ENCODE results near the gene DLGAP4. TPM values are rescaled to one million over a fixed set of nuclear protein-coding genes. Genes with fewer than 3 reads are reported as not detected.

DLGAP4 gene
- total and polyA plus RNA-seq, 2 of the 8 experiments (the other 6 are each of a cell fraction or from before 2014, with no cell fraction given): 41.2 to 57.2 TPM

GRCh38 chr20:36284751-36285150, 21.4 kb upstream of the DLGAP4 start:
- Histone ChIP-seq H2BK5ac (ENCODE audit: low read depth, low read length) (no peak overlapping the region), H3K27me3 (replicated peaks in 1 of 4; ENCODE audit: control insufficient read depth in 3 of 4, extremely low read depth in 1 of 4, insufficient read depth in 3 of 4, low read length in 3 of 4) (no peaks in the 10 kb centered on the region), H3K4ac (replicated peaks; ENCODE audit: insufficient read length, low read depth, low read length) (no peak overlapping the region), H3K27ac (ENCODE audit: low read depth, low read length) (no peak overlapping the region), H3K9me3 (ENCODE audit: insufficient read depth in 2 of 2, low read depth in 1 of 2, low read length in 1 of 2) (no peaks in the 10 kb centered on the region), H2BK120ac (replicated peaks; ENCODE audit: low read depth, low read length) (no peak overlapping the region), H2BK20ac (ENCODE audit: low read length) (no peak overlapping the region), H3K23me2 (ENCODE audit: low read depth, low read length) (peaks cover 4% of the 10 kb centered on the region; the same call in 1 of the 2 replicates), H3K4me1 (replicated peaks in 1 of 4; ENCODE audit: control insufficient read depth in 3 of 4, insufficient read depth in 4 of 4, low read length in 3 of 4) (no peaks in the 10 kb centered on the region), H2BK15ac (ENCODE audit: low read length) (no peak overlapping the region), H4K8ac (ENCODE audit: extremely low read depth, insufficient read depth, low read length) (no peak overlapping the region), H3K9ac (replicated peaks in 1 of 4; ENCODE audit: extremely low read depth in 1 of 4, low read depth in 3 of 4, low read length in 3 of 4) (no peak overlapping the region), H4K5ac (ENCODE audit: insufficient read length, low read depth, low read length) (no peak overlapping the region), H3K18ac (ENCODE audit: extremely low read depth, low read length) (no peak overlapping the region), H2BK12ac (ENCODE audit: low read depth, low read length) (no peak overlapping the region), H2AFZ (ENCODE audit: low read length) (no peak overlapping the region), H3K14ac (ENCODE audit: insufficient read length) (no peak overlapping the region), H4K20me1 (replicated peaks in 1 of 2; ENCODE audit: control insufficient read depth in 1 of 2, insufficient read depth in 2 of 2, low read length in 2 of 2) (peaks cover 0 to 5% of the 10 kb centered on the region in 2 experiments), H3K4me3 (ENCODE audit: extremely low read depth in 1 of 4, insufficient read depth in 2 of 4, low read depth in 3 of 4, low read length in 4 of 4) (no peak overlapping the region), H3K79me1 (ENCODE audit: low read depth, low read length) (no peaks in the 10 kb centered on the region), H3K79me2 (ENCODE audit: control insufficient read depth in 1 of 2, insufficient read depth in 2 of 2, low read length in 2 of 2) (no peaks in the 10 kb centered on the region), H3K36me3 (ENCODE audit: control insufficient read depth in 2 of 4, insufficient read depth in 4 of 4, low read length in 3 of 4) (no peaks in the 10 kb centered on the region), H3K23ac (ENCODE audit: insufficient read length) (no peak overlapping the region), H2AK5ac (ENCODE audit: low read depth, low read length) (no peak overlapping the region), H3K56ac (replicated peaks; ENCODE audit: insufficient read length, low read depth, low read length) (no peak overlapping the region), H4K91ac (replicated peaks; ENCODE audit: insufficient read length, low read length) (no peak overlapping the region), H3K4me2 (ENCODE audit: insufficient read depth in 1 of 2, low read depth in 2 of 2, low read length in 2 of 2) (no peak overlapping the region)
- DNase-seq (ENCODE audit: low read depth in 1 of 2, low spot score in 2 of 2): no peak
- ChIA-PET POLR2A (ENCODE audit: partially characterized antibody) (interaction anchor here (0.6 kb wide), 1 partner anchor 323 kb away, joined by 4 read pairs; no protein-coding TSS in a partner anchor), CTCF (ENCODE audit: partially characterized antibody) (interaction anchor here (0.9 to 3.7 kb wide), 3 partner anchors 11 to 154 kb away, joined by 3 to 13 read pairs (median 7); no protein-coding TSS in a partner anchor)
- TF ChIP-seq BRCA1 (IDR thresholded peaks at IDR 0.05; ENCODE audit: low read depth, low read length) (no peak), TCF12 (IDR thresholded peaks at IDR 0.05; ENCODE audit: low read depth, low read length) (no peak), JUND (IDR thresholded peaks at IDR 0.05; ENCODE audit: low read length) (no peak), CTCF (IDR thresholded peaks at IDR 0.05; ENCODE audit: control extremely low read depth in 1 of 3, insufficient read depth in 1 of 3, low read depth in 1 of 3, low read length in 3 of 3) (no peak), CBX5 (IDR thresholded peaks at IDR 0.05; ENCODE audit: low read depth, low read length) (no peak), E2F6 (IDR thresholded peaks at IDR 0.05) (no peak), GTF2F1 (IDR thresholded peaks at IDR 0.05; ENCODE audit: borderline replicate concordance, low read depth, low read length) (no peak), RXRA (IDR thresholded peaks at IDR 0.05; ENCODE audit: insufficient read depth, low read depth, low read length) (no peak), CREB1 (IDR thresholded peaks at IDR 0.05) (no peak), SIN3A (conservative IDR thresholded peaks at IDR 0.05 in 1 of 2, IDR thresholded peaks at IDR 0.05 in 1 of 2; ENCODE audit: low read depth in 1 of 2, low read length in 2 of 2) (no peak), SUZ12 (IDR thresholded peaks at IDR 0.05; ENCODE audit: low read length) (no peak)
- FAIRE-seq: no peak
- WGBS, 2 experiments (ENCODE audit: extremely low coverage in 1 of 2, insufficient coverage in 1 of 2, insufficient read length in 1 of 2, insufficient replicate concordance in 2 of 2, low coverage in 1 of 2, low lambda C conversion rate in 2 of 2, missing lambda C conversion rate in 1 of 2): 88% methylated on average over 5 of the region's 5 CpGs; no CpG with 5 or more reads in 1 of the 2 experiments

Data from H1 (cell line).